HG03045 (cell line): ENCODE results near the gene PCDHGA8.
"Not testable (repeated sequence)": the region's sequence is repeated elsewhere in the genome, so short reads cannot be mapped to it uniquely, and the experiment has no call there.

ENCODE experiments used
- ATAC-seq: cut with Tn5 transposase; IDR thresholded peaks from one replicate; pipeline ENCODE4 v1.9.1; 2021; ENCODE audit warnings: mild to moderate bottlenecking, moderate library complexity; ENCODE audit not compliant: unreplicated experiment

Gene PCDHGA8

GRCh38 chr5:141392429-141393198, at the start of gene PCDHGA8:
Gene PCDHGA8, plus strand, starts transcription at chr5:141392633. Its CDS starts 181 bp downstream, at chr5:141392814.
- no peak for ATAC-seq

- no peak for ATAC-seq
Observed at GRCh38 chr5:141342773-141343172, 49.7 kb upstream of the PCDHGA8 start.

GRCh38 chr5:141343242-141343952, 49.0 kb upstream of the PCDHGA8 start, which contains the start of gene PCDHGA3:
Gene PCDHGA3, plus strand, starts transcription at chr5:141343829. Its CDS starts 205 bp downstream, at chr5:141344034.
- ATAC-seq: no peak

- ATAC-seq: no peak
Observed at GRCh38 chr5:141343953-141344463, 48.4 kb upstream of the PCDHGA8 start.

- no peak for ATAC-seq
Observed at GRCh38 chr5:141345327-141345726, 47.1 kb upstream of the PCDHGA8 start.

- not testable (repeated sequence) for ATAC-seq
Observed at GRCh38 chr5:141346017-141346416, 46.4 kb upstream of the PCDHGA8 start.

- ATAC-seq: no peak
Observed at GRCh38 chr5:141349917-141350619, 42.4 kb upstream of the PCDHGA8 start, which contains the start of gene PCDHGB1. Gene PCDHGB1, plus strand, starts transcription at chr5:141350099. Its CDS starts 162 bp downstream, at chr5:141350261.

- ATAC-seq: no peak
Observed at GRCh38 chr5:141351591-141351990, 40.8 kb upstream of the PCDHGA8 start.

GRCh38 chr5:141354900-141355469, 37.4 kb upstream of the PCDHGA8 start, which contains the start of gene PCDHGA4:
Gene PCDHGA4, plus strand, starts transcription at chr5:141355021. Its CDS starts 87 bp downstream, at chr5:141355108.
- ATAC-seq: no peak

- no peak for ATAC-seq
Observed at GRCh38 chr5:141355641-141356040, 36.8 kb upstream of the PCDHGA8 start.

- no peak for ATAC-seq
Observed at GRCh38 chr5:141356133-141356532, 36.3 kb upstream of the PCDHGA8 start.

- no peak for ATAC-seq
Observed at GRCh38 chr5:141356950-141357349, 35.5 kb upstream of the PCDHGA8 start.

GRCh38 chr5:141359790-141360426, 32.5 kb upstream of the PCDHGA8 start, which contains the start of gene PCDHGB2:
Gene PCDHGB2, plus strand, starts transcription at chr5:141359994. Its CDS starts 142 bp downstream, at chr5:141360136.
- ATAC-seq: no peak

GRCh38 chr5:141360685-141361084, 31.7 kb upstream of the PCDHGA8 start:
- ATAC-seq: no peak

GRCh38 chr5:141362719-141363118, 29.7 kb upstream of the PCDHGA8 start:
- ATAC-seq: no peak

GRCh38 chr5:141363952-141364660, 28.3 kb upstream of the PCDHGA8 start, which contains the start of gene PCDHGA5:
Gene PCDHGA5, plus strand, starts transcription at chr5:141364162. Its CDS starts 169 bp downstream, at chr5:141364331.
- ATAC-seq: no peak

- ATAC-seq: no peak
Observed at GRCh38 chr5:141366016-141366896, 26.2 kb upstream of the PCDHGA8 start.
